GM12873 (cell line): ENCODE data around the gene DLG5.

ENCODE experiments used
- CTCF ChIP-seq: IDR thresholded peaks from 2 replicates; pipeline ENCODE4 v1.5.1; 2012; ENCODE audit warnings: low read depth, mild to moderate bottlenecking, moderate library complexity, low read length, control low read depth; ENCODE audit not compliant: insufficient read depth; ENCODE audit errors: missing control alignments

The DLG5 gene

GRCh38 chr10:77833225-77833624 lies 93.3 kb downstream of the DLG5 start:
- no peak for TF ChIP-seq CTCF

DNA sequence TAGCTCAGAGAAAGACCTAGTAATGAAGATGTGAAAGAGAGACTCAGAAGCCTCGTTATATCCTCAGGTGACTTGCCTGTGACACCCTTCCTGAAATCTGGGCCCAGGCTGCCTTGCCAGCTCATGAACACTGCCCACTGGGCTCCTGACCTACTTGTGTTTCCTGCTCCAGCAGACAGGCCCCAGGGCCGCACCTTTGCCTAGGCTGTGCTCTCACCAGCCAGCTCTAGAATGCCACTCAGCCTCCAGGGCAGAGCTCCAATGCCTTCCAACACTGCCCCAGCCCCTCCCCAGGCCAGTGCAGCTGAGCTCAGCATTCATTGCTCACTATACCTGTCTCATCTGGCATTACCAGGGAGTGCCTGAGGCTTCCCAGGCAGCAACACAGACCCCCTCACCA lies 94.3 kb downstream of the DLG5 start:
- no peak for TF ChIP-seq CTCF

DNA sequence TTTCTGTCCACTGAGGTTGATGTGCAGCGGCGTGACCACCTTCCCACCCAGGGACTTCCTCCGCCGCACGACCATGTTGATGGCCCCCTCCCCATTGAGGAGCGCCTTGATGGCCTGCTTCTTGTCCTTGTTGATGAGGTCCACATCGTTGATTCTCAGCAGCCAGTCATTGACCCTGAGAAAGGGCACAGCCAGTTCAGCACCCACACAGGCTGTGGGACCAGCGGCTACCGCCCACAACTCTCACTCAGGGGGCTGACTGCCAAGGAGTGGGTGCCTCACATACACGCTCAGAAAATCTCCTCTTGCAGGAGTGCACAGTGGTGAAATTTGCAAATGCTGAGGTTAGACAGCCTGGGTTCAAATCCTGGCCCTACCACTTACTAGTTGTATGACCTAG lies 97.2 kb downstream of the DLG5 start:
- no peak for TF ChIP-seq CTCF

DNA sequence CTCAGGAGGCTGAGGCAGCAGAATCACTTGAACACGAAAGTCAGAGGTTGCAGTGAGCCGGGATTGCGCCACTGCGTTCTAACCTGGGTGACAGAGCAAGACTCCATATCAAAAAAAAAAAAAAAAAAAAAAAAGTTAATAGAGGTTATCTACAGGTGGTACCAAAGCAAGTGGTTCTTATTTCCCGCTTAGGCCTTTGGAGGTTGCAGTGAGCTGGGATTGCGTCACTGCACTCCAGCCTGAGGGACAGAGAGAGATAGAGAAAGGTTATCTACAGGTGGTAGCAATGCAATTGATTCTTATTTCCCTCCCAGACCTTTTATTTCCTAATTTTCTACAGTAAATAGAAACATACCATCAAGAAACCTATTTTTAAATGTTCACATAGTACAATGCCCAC lies 98.2 kb downstream of the DLG5 start:
- no peak for TF ChIP-seq CTCF

- no peak for TF ChIP-seq CTCF
These were observed 99.2 kb downstream of the DLG5 start for GRCh38 chr10:77827366-77827765.

- TF ChIP-seq CTCF, result no peak
These were observed 100.6 kb downstream of the DLG5 start for GRCh38 chr10:77825965-77826364.

DNA sequence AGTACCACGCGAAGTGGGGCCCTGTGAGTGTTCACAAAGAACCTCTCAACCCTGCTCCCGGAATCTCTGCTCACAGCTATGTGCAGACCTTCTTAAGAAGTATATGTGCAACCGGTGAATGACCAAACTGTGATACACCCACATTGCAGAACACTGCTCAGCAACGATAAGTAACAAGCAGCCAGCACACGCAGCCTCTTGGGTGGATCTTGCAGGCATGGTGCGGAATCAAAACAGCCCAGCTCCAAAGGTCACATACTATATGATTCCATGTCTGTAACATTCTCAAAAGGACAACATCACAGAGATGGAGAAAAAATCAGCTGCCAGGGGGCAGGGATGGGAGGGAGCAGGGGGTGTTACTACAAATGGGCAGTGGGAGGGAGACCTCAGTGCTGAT lies 101.6 kb downstream of the DLG5 start:
- no peak for TF ChIP-seq CTCF

DNA sequence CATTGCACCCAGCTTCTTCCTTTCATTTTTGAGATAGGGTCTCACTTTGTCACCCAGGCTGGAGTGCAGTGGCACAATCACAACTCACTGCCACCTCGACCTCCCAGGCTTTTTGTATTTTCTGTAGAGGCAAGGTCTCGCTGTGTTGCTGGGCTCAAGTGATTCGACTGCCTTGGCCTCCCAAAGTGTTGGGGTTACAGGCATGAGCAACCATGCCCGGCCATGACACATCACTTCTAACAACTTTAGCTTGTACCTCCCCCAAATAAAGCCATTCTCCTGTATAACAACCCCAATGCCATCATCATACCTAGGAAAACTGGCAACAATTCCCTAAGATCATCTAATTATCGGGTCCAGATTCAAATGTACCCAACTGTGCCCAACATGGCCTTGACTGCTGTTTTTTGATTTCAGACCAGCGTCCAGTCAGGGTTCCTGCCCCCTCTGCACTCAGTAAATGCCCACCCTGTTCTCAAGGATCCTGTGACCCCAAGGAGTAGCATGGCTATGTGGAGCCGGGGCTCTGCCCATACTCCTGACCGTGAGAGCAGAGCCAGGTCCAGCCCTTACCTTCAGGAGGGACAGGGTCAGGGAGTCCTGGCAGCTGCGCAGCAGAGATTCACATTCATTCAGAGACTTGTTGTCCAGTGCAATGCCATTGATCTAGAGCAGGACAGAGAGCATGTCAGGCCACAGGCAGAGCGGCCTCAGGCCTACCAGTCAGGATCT lies 102.6 kb downstream of the DLG5 start:
- no peak for TF ChIP-seq CTCF
